Hematopoietic multipotent progenitor cell treated with erythropoietin and hydrocortisone succinate and interleukin-3 and kit ligand, for 8 days (in vitro differentiated cells): Measurements from ENCODE around the gene PPP2CA.
"Not testable (repeated sequence)": the region's sequence is repeated elsewhere in the genome, so short reads cannot be mapped to it uniquely, and the experiment has no call there.

ENCODE experiments used
- DNase-seq: peaks from one replicate; pipeline ENCODE4 v3.0.0-alpha.2; 2015

PPP2CA gene

DNA sequence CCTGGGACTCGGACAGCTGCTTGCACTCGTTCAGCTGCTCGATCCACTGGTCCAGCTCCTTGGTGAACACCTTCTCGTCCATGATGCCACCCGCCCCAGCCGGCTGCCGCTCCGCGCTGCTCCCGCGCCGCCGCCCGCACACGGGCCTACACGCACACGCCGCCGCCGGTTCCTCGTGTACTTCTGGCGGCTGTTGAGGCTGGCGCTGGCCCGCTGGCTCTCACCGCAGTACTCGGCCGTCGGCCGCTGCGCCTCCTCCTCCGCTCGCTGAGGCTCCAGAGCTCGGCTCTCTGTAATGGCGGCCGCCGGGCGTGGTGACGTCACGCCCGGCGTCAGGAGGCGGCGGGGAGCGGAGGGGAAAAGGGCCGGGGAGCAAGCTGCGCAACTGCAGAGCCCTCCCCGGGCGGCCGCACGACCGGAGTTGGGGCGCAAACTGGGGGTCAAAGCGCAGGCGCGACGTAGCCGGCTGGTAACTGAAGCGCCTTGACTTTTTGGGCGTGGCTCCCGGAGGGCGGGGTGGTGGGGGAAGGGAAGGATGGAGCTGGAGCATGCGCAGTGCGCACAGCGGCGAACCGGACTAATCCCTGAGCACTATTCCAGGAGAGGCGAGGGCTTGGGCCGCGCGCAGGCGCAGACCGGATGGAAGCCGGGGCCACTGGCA, at the start of gene PPP2CA:
PPP2CA (minus strand) TSS at position 294 of the 661 bp plus-strand sequence; CDS start at position 82, 212 bp downstream.
- peak; percentile 97 for DNase-seq

GRCh38 chr5:134273642-134274395, 47.9 kb upstream of the PPP2CA start:
- no peak for DNase-seq

GRCh38 chr5:134271059-134271458, 45.2 kb upstream of the PPP2CA start:
- no peak for DNase-seq

DNA sequence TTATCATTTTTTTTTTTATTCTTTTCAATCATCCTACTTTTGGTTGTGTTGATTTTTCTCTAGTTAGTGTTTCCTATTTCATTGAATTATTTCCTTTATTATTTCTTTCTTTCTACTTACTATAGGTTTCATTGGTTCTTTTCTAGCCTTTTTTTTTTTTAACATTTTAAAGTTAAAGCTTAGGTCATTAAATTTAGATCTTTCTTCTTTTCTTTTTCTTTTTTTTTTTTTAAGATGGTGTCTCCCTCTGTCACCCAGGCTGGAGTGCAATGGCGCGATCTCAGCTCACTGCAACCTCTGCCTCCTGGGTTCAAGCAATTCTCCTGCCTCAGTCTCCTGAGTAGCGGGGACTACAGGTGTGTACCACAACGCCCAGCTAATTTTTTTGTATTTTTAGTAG, 43.0 kb upstream of the PPP2CA start:
- DNase-seq = no peak

GRCh38 chr5:134268019-134268601, 42.2 kb upstream of the PPP2CA start:
- no peak for DNase-seq

- no peak for DNase-seq
These were observed 41.6 kb upstream of the PPP2CA start for GRCh38 chr5:134267366-134268018.

DNA sequence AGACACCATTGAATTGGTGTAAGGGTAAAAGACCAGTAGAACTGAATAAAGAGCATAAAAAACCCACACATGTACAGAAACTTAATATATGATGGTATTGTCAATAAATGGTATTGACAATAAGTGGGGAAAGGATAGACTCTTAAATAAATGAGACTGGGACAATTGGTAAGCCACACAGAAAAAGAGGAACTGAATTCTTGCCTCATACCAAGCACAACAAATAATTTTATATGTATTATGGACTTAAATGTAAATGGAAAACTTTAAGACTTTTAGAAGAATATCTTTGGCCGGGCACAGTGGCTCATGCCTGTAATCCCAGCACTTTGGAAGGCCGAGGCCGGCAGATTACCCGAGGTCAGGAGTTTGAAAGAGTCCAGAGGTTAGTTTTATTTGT, 37.9 kb upstream of the PPP2CA start:
- no peak for DNase-seq

- DNase-seq = not testable (repeated sequence)
These were observed 36.8 kb upstream of the PPP2CA start for GRCh38 chr5:134262629-134263028.

GRCh38 chr5:134258896-134259295, 33.0 kb upstream of the PPP2CA start:
- DNase-seq = no peak

DNA sequence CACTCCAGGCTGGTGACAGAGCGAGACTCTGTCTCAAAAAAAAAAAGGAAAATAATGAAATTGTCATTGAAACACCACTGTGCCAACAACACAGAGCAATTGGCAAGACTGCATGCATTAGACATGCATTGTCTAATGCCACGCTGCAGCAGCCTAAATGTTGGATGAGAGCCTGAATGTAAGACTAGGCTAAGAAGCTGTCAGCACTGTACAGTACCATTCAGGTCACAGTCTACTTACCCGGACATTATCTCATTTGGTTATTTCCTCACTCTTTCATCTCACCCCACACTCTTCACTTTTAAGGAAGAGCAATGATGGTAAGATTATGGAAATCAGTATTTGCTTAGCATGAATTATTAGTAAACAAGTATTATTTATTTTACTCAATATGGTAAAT, 31.3 kb upstream of the PPP2CA start:
- DNase-seq = no peak

DNA sequence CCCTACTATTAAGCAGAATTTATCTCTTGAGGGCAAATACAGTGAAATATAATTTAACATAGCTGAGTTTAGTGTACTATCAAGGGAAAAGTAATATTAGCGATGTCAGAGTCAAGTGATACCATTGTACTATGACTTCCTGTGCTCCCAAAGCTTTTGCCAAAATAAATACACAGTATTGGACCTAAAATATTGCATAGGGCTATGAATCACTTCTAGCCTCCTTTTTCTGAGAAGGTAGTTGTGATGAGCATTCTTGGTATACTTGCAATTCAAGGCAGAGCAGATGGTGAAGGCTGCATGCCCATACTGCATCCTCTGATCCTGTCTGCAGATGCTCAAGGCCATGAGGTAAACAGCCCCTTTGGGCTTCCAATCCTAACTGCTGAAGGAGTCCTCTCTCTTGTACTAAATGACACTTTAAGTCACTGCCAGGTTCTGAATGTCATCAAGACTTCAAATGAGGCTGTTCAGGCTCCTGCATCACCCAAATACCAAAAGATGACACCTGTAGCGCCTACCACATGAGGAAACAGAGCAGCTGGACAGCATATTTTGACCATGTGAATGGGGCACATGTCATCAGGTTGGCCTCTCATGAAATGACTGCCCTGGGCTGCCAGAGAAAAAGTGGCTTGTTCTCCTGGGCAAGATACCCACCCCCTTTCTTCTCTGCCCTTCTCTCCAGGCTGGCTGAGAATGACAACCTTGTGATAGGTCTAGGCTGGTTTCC, 29.7 kb upstream of the PPP2CA start:
- DNase-seq = no peak

DNA sequence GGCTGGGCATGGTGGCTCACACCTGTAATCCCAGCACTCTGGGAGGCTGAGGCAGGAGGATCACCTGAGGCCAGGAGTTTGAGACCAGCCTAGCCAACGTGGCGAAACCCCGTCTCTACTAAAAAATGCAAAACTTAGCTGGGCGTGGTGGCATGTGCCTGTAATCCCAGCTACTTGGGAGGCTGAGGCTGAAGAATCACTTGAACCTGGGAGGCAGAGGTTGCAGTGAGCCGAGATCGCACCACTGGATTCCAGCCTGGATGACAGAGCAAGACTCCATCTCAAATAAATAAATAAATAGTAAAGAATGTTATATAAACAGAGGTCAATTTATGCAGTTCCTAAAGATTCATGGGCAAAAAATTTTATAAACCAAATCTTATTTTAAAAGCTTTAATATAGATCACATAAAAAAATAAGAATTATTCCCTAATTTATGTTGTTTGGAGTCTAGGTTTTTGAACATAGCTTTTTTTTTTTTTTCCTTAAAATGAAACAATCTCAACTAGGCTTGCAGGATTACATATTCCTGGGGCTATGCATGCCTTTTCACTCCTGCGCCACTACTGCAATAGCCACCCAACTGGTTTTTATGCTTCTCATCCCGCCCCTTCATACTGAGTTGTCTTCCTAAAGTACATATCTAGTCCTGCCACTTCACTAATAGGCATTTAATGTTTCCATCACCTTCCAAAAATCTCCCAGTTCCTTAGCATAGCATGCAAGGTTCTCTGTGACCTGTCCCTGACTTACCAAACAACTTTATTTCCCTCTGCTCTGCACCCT, 27.7 kb upstream of the PPP2CA start:
- DNase-seq = not testable (repeated sequence)

- DNase-seq = no peak
These were observed 26.8 kb upstream of the PPP2CA start for GRCh38 chr5:134252671-134253070.

- no peak for DNase-seq
These were observed 25.1 kb upstream of the PPP2CA start for GRCh38 chr5:134250949-134251348.

DNA sequence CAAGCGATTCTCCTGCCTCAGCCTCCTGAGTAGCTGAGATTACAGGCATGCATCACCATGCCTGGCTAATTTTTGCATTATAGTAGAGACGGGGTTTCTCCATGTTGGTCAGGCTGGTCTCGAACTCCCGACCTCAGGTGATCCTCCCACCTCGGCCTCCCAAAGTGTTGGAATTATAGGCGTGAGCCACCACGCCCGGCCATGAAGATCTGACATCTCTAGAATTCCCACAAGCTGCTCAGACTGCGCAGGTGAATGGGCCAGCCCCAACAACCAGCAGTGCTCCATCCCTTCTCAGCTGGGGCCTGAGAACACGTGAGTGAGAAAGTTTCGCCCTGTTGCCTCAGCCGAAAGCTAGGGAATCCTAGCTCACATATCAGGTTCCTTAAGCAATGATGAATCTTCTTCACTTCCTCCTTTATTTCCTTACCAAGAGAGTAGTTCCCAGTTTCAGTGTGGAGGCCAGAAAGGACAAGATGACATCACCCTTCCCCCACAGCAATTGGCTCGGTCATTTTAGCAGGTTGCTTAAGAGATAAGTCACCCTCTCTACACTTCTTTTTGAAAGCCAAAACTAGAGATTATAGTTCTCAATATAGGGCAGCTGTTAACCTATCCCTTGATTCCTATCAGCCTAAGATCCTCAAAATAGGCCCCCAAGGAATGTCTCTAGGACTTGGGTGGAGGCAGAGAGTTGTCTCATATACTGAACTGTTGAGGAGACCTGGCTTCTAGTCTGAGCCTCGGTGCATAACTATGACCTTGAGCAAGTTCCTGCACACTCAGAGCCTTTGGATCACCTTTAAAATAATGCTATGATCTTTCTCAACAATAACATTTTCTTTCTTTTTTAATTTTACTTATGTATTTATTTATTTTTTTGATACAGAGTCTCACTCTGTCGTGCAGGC, 23.9 kb upstream of the PPP2CA start:
- peak; percentile 28 for DNase-seq

- DNase-seq = no peak
These were observed 22.4 kb upstream of the PPP2CA start for GRCh38 chr5:134248256-134248655.

DNA sequence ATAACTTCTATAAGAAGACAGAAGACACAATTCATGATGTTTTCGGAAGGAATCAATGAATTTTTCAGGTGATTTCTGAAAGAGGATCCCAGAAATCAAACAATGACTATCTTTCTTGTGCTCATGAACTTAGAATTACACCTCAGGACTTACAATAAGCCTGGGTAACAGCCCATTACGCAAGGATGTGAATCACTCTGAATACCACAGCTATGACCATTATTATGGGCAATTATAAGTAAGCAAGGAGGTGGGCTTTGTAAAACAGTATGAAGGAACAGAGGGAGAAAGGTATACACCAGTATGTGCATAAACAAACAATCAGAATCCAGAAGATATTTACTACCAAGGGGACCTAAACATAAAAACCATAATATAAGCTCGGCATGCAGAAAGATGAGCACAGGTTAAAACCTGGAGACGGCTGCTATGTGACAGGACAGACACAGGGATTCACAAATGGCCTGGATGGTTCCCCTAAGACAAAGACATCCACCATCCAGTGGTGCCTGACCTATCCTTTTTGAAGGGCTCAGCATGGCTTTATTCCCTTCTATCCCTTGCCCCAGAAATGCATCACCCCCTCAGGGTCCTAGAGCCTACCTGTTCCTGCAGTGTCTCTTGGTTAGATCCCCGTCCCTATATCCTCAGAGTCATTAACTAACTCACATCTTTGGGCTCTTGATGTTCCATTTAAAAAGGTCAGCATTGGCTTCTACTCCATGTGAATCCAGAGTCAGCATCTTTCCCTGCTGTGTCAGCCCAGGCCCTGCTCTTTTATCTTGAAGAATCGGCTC, 21.8 kb upstream of the PPP2CA start:
- DNase-seq = no peak

DNA sequence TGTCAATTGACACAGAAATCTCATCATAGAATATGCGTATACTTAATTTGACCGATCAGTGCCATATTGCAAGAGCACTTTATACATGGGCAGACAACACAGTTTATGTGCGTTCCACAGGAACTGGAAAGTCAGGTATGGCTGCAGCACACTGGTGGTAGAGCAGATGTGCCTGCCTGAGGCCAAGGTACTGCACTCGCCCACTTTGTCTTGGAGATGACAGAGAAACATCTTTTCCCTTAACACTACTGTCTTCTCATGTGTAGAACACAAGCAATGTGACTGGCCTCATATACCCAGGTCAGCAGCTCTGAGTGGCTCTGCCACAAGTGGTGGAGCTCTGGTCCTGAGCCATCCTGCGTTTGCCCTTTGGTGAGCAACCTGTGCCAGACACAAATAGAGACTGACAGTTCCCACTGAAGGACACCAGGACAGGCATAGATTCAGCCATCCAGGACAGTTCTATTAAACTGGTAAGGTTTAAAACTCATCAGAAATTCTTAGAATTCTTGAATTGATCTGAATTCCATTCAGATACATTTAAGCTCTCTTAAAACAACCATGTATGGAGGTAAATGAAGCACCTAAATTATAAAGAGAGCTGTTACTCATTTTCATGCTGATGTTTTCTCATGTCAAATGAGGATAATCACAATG, 21.0 kb upstream of the PPP2CA start:
- DNase-seq = no peak

DNA sequence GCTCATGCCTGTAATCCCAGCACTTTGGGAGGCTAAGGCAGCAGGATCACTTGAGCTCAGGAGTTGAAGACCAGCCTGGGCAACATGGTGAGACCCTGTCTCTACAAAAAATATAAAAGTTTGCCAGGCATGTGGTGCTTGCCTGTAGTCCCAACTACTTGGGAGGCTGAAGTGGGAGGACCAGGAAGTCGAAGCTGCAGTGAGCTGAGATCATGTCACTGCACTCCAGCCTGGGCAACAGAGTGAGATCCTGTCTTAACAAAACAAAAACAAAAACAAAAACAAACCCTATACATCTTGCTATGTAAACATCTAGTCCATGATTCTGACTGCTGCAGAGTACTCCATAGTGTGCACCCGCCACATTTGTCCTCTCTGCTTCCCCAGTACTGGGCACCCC, 19.8 kb upstream of the PPP2CA start:
- DNase-seq = no peak
